DMS153 treated with DMSO at 0.1 percent for 48 hours (cell line): ENCODE results near the gene COL8A2.
"Not testable (repeated sequence)": the region's sequence is repeated elsewhere in the genome, so short reads cannot be mapped to it uniquely, and the experiment has no call there.

Experiments used
- DNase-seq: peaks from one replicate; lab custom pipeline; 2025; ENCODE audit not compliant: unreplicated experiment; lab: John Stamatoyannopoulos, UW

Gene COL8A2

DNA sequence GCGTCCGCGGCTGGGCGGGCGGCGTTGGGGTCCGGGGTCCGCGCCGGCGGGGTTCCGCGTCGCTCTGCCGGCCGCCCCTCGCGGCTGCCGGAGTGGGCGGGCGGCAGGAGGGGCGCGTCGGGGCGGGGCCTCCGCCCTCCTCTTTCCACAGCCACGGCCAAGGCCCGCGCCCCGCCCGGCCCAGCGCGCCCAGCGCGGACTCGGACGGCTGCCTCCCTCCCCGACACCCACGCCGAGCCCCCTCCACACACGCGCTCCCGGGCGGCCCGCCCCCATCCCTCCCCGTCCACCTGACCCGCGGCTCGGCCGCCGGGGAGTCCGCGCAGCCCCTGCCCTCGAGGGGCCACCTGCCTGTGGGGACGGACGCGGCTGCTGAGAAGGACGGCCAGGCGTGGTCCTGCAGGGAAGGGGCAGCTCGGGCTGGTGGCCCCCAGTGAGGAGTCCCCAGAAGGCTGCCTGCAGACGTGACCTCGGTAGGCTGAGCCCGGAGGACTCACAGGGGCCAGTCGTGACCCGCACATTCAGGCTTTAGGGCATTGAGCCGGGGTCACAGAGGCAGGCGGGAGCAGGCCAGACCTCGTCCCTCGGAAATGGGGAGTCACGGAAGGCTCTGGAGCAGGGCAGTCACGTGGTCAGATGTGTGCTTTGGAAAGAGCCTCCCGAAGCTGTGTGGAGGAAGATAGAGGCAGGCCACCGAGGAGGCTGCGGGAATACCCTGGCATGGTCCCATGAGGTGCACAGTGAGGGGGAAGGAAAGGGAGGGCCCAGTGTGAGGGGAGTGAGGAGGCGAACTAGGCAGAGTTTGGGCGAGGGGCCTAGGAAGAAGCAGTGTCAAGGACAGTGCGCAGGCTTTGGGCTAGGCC is at the start of gene COL8A2:
Gene COL8A2 (minus strand): TSS at position 94 of the 863 bp plus-strand sequence. CDS start 24,980 bp downstream, outside the sequence.
- no peak for DNase-seq

DNA sequence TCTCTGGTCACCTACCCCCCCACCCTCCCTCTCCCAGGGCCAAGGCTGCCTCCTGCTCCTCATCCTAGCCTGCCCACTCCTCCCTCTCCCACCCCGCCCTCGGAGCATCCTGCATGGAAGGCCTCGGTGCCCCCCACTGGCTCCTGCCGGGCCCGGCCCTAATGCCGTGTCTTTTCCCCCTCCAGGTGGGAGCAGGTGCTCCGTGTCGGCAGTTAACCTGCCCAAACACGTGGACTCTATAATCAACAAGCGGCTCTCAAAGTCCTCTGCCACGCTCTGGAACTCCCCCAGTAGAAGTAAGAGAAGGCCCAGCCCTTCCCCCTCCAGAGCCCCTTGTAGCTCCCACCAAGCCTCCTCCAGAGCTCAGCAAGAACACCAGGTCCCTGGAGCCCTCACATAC is 49.7 kb upstream of the COL8A2 start:
- DNase-seq: no peak

DNA sequence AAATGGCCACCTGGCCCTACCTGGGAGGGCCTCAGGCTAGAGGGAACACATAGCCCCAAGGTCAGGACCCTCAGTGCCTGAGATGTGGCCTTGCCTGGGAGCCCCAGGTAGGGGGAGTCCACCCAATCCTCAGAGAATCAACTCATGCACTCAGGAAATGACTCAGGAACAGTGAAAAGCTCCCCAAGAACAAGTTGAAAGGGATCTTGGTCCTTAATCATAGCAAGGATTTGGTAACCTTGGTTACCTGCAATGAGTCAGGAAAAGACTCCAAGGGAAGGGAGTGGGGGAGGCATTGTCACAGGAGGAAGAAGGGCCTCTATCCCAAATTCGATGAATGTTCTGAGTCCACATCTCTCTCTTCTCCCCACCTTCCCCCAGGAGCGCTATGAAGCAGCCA is 48.0 kb upstream of the COL8A2 start:
- no peak for DNase-seq

DNA sequence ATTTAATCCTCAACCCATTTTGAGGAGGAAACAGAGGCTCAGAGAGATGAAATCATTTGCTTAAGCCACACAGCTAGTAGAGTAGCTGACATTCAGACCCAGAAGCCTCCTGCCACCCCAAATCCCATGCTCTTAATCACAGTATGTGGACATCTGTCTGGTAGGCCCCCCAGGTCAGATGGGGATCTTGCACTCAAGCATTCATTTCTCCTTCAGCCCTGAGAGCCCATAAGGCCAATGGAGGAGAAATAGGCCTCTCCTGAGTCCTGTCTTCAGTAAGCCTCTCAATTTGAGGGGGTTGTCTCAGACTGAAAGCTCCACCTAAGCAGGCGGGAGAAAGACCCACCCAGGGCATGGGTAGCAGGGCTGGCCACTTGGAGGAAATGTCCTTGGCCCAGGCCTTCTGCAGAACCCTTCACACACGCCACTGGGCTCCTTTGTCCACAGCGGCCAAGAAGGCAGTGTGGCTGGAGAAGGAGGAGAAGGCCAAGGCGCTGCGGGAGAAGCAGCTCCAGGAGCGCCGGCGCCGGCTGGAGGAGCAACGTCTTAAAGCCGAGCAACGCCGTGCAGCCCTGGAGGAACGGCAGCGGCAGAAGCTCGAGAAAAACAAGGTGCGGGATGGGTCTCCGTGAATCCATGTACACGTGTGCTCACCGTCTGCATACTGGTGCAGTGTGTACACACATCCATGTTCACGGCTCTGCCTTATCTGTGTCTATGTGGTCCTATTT is 47.2 kb upstream of the COL8A2 start:
- DNase-seq: no peak

DNA sequence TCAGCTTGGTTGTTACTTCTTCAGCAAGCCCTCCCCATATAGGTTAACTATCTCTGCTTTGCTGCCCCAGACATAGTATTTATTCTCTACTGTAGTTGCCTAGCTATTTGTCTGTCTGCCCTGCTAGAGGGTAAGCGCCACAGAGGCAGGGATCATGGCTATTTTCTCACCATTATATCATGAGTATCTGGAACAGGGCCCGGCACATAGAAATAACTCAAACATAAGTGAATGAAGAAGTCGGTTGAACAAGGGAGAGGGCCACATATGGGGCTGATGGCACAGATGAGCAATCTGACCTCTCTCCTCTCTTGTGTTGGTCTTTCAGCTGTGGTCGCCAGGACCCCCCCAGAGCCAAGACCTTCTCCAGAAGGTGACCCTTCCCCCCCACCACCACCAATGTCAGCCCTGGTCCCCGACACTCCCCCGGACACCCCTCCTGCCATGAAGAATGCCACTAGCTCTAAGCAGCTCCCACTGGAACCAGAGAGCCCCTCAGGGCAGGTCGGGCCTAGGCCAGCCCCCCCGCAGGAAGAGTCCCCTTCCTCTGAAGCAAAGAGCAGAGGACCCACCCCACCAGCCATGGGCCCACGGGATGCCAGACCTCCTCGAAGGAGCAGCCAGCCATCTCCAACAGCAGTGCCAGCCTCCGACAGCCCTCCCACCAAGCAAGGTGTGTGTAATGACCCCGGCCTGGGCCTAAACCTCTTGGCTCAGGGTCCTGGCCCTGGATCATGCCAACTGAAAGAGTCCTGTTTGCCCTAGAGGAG is 45.8 kb upstream of the COL8A2 start:
- no peak for DNase-seq

DNA sequence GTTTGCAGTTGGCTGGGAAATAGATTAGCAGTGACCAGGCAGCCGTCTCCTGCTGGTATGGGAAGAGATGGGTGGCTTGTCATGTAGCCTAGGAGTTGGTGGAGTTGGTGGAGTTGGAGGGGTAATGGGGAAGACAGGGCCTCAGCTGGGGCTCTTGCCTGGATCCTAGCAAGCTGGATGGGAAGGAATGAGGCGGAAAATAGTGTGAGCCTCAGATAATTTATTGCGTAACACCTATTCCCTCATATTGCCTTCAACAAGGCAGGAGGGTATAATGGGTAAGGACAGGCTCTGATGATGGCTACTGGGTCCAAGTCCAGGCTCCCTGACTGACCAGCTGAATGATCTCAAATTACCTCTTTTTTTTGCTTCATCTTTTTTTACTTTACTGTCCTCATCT is 43.5 kb upstream of the COL8A2 start:
- no peak for DNase-seq

DNA sequence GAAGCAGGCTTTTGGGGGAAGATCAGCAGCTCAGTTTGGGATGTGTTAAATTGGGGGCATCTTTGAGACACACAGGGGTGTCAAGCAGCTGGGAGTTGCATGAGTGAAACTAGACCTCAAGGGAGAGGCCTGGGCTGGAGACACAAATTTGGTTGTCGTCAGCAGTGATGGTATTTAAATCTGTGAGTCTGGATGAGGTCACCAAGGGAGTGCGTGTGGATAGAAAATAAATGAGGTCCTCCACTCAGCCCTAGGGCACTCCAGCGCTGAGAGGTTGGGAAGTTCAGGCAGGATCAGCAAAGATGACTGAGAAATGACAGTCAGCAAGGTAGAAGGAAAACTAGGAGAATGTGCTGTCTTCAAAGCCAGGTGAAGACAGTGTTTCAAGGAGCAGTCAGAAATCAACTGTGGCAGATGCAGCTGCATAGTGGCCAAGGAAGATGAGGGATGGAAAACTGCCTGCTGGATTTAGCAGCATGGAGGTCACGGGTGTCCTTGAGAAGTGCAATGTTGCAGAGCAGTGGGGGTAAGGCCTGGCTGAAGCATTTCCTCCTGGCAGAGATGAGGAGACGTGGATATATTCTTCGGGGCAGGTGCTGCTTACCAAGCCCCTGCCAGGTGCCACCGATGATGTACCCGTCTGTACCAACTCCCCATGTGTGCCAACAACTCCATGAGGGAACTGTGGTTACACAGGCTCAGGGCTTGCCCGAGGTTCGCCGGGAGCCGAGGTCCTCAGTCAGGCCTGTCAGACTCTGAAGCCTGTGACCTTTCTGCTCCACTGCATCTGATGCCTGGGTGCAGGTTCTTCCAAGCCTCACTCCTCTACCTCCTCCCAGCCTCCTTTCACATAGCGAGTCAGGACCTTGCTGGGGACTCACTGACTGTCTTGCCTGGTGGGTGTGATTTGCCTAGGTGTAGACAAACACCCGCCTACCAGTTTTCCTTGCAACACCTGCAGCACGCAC is 42.2 kb upstream of the COL8A2 start:
- DNase-seq: no peak

DNA sequence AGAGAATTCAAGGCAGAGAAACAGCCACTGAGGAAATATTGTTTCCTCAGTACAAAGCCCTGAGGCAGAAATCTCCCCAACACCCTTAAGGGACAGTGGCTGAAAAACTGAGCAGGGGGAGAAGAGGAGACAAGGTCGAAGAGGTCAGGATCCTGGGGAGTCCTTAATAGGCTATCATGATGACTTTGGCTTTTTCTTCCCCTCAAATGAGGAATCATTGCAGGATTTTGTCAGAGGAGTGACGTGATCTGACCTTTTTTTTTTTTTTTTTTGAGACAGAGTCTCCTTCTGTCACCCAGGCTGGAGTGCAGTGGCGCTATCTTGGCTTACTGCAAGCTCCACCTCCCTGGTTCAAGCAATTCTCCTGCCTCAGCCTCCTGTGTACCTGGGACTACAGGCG is 41.1 kb upstream of the COL8A2 start:
- DNase-seq: no peak

DNA sequence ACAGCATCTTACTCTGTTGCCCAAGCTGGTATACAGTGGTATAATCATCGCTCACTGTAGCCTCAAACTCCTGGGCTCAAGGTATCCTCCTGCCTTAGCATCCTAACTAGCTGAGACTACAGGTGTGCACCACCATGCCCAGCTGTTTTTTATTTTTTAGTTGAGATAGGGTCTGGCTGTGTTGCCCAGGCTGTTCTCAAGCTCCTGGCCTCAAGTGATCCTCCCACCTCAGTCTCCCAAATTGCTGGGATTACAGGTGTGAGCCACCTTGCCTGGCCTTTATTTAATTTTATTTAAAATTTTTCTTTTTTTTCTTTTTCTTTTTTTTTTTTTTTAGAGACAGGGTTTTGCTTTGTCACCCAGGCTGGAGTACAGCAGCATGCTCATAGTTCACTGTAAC is 40.1 kb upstream of the COL8A2 start:
- DNase-seq: no peak

DNA sequence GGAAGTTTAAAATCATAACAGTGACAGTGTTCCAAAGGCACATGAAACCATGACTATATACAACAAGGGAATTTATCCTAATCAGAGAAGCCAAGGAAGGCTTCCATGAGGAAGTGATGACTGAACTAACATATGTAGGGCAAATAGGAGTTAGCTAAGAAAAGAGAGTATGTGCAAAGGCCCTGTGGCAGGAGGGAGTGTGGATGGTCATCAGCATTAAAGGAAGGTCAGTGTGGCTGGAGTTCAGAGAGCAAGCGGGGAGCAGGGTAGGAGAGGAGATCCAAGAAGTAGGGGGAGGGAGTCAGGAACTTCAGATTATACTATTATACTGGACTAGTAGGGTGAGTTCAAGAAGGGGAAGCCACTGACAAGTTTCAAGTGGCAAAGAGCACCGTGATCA is 39.3 kb upstream of the COL8A2 start:
- DNase-seq: no peak

DNA sequence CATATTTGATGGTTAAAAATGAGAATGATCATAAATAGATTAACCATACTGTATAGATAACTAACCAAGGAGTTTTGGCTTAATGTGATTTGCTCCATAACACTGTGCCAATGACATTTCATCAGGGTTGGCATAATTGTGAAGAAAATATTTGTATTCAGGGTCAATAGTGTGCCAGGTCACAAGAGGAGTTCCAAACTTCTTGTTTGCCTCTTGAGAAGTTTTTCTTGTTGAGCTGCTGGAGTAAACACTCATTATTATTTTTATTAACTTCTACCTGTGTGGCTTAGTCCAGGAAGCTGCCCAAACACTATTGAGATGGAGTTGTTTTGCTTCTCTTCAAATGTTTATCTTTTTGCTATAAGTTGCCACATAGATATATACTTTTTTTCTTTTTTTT is 38.4 kb upstream of the COL8A2 start:
- DNase-seq: no peak

DNA sequence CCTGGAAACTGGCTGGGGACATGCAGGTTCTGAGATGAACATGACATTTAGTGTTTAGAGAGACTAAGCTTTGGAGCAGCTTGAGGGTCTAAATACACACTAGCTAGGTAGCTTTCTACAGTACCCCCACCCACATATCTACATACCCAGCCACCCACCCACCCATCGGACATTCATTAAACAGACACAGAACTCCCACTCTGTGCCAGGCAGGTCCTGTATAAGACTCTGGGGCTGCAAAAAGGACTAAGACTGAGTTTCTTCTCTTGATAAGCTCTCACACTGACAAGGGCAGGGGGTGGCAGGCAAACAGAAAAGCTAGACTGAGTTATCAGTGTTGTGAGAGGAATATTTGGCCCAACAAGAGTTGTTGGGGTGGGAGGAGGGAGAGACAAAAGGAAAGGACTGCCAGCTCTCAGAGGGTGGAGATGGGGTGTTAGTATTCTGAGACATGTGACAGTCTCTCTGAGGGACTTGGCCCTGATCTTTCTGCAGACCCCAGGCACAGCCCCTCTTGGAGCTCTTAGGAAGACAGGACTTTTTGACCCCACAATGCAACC is 37.7 kb upstream of the COL8A2 start:
- no peak for DNase-seq

DNA sequence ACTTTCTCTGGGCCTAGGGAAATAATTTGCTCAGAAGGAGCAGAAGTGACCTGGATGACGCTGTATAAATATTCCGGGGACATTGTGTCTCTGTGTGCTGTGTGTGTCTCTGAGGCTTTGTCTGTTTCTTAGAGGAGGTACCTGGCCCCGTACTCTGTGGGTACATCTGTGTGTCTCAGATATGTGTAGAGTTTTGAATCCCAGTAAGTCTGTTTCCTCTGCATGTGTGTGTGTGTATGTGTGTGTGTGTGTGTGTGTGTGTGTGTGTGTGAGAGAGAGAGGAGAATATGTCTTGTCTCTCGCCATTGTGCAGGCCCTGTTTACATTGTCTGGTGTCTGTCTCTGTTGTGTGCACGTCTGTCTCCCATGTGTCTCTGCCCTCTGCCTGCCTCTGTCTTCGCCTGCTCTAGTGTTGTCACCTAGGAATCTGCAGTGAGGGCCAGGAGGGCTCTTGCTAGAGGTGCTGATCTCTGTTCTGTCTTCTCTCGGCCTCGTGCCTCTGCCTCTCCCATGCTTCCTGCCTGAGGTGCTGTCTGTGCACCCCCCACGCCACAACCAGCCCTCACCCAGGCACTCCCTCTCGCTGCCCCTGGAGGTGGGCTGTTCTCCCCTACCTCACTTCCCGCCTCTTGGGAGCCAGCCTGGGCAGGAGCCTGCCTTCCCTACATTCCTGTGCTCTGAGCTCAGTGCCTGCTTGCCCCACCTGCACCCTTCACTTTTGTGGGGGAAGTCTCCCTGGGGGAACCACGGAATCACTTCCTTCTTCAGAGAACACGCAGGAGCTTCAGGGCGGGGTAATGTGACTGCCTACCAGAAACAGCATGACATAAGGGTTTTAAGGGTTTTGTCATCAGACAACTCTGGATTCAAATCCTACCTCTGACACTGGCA is 36.9 kb upstream of the COL8A2 start:
- DNase-seq: no peak

DNA sequence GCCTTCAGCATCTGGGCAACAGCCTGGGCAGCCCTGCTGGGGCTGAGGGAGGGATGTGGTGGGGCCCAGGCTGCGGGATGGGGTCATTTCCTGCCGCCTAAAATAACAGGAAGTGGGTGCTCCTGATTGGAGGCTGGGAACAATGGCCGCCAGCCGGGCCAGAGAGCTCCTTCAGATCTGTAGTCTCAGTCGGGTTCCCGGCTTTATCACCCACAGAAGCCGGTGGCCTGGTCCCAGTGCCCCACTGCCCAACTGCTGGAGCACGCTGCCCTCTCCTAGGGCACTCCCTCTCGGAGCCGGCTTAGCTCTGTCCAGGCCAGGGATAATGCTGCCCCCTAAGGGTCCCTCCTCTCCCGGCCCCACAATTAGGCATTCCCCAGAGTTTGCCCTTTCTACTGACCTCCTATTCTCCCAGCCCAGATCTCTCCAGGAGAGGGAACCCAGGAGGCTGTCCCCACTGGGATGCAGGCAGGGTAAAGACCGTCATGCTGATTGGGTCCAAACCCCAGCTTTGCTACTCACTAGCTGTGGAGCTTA is 36.0 kb upstream of the COL8A2 start:
- peak; percentile 80 for DNase-seq

DNA sequence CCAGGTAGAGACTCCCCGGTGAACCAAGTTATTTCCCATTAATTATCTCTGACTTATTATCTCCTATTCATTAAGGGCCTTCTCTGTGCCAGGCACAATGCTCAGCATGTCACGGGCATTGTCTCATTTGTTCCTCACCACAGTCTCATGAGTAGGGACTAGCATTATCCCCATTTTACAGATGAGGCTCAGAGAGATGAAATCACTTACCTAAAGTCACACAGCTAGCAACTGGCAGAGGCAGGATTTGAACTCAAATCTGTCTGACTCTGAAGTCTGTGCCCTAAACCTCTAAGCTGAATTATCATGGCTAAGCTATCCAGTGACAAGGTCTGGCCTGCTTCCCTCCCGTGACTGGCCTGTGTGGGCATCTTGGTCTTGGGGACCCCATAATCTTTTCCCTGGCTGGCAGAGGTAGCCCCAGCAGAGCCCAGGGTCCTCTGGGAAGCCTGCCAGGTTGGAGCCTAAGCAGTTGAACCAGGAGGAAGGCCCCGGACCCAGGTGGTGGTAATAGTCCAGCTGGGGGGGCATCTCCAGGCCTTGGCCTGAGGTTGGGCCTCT is 35.4 kb upstream of the COL8A2 start:
- peak; percentile 69 for DNase-seq

DNA sequence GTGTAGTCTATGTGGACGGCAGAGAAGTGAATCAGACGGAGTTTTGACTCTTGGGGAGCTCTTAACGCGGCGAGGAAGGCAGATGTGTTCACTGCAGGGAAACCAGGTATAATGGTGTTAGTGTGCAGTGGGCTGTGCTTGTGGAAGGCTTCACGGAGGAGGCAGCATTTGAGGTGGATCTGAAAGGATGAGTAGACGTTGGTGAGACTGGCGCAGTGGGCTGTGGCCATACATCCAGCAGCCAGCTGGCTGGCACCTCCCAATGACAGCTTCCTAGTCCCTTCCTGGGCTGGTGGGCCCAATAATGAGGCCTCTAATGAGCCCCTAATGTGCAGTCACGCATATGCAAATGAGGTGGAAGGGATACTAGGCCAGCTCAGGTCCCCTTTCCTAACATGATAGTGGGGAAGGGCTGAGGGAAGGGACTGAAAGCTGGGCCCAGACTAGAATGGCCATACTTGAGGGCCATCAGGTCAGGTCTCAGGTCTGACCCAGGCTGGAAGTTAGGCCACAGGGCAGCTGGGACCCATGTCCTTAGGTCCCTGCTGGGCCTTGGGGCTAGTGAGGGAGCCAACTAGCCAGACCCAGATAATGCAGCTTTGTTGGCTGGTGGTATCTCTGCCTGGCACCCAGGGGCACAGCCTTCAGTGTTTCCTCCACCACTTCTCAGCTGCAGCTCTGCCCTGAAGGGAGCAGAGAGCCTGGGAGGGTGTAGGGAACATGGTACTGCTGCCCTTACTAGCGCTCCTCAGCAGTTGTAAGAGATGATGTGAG is 34.8 kb upstream of the COL8A2 start:
- no peak for DNase-seq

DNA sequence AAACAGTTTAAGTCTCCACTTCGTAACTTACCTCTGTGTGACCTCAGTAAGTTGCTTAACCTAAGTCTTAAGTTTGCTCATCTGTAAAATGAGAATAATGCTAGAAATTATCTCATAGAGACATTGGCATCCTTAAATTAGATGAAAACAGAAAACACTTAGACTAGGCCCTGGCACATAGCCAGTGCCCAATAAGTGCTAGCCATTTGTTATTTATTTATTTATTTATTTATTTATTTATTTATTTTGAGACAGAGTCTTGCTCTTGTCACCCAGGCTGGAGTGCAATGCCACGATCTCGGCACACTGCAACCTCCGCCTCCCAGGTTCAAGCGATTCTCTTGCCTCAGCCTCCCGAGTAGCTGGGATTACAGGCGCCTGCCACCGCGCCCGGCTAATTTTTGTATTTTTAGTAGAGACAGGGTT is 33.8 kb upstream of the COL8A2 start:
- not testable (repeated sequence) for DNase-seq
